Measurements from ENCODE around the gene CCDC97.

CCDC97 gene

GRCh38 chr19:41373993-41374392 lies 64.0 kb downstream of the CCDC97 start:
- H3K36me3 ChIP-seq (ENCODE audit: insufficient read depth) = no peaks in the 10 kb centered on the region

More at GRCh38 chr19:41373993-41374392, 64.0 kb downstream of the CCDC97 start:
- TF ChIP-seq, protein P1, sequence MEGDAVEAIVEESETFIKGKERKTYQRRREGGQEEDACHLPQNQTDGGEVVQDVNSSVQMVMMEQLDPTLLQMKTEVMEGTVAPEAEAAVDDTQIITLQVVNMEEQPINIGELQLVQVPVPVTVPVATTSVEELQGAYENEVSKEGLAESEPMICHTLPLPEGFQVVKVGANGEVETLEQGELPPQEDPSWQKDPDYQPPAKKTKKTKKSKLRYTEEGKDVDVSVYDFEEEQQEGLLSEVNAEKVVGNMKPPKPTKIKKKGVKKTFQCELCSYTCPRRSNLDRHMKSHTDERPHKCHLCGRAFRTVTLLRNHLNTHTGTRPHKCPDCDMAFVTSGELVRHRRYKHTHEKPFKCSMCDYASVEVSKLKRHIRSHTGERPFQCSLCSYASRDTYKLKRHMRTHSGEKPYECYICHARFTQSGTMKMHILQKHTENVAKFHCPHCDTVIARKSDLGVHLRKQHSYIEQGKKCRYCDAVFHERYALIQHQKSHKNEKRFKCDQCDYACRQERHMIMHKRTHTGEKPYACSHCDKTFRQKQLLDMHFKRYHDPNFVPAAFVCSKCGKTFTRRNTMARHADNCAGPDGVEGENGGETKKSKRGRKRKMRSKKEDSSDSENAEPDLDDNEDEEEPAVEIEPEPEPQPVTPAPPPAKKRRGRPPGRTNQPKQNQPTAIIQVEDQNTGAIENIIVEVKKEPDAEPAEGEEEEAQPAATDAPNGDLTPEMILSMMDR (conservative IDR thresholded peaks at IDR 0.05; ENCODE audit: low read depth, low read length) = no peak
- H3K4me1 ChIP-seq (ENCODE audit: low read depth, poor library complexity, severe bottlenecking) = peaks cover 6% of the 10 kb centered on the region
- H3K4me2 ChIP-seq = no peak overlapping the region
- no peak overlapping the region for H3K4me3 ChIP-seq (IDR thresholded peaks at IDR 0.05; ENCODE audit: insufficient read depth, low read depth, low read length)
- no peaks in the 10 kb centered on the region for H3K27me3 ChIP-seq (ENCODE audit: insufficient read depth, low read depth)
- H2AFZ ChIP-seq (ENCODE audit: low read depth) = no peak overlapping the region
- no peaks in the 10 kb centered on the region for H3K79me2 ChIP-seq (ENCODE audit: insufficient read depth, low read depth)
- no peak overlapping the region for H3K27ac ChIP-seq
- H3K9ac ChIP-seq = no peak overlapping the region
- no peaks in the 10 kb centered on the region for H4K20me1 ChIP-seq (ENCODE audit: insufficient read depth)
